Activated CD4-positive, alpha-beta memory T cell treated with anti-CD3 and anti-CD28 coated beads, Interleukin-2, amount 10 ng/mL, durations not matched to agents 7 days and 5 days (primary cell): ENCODE measurements around the gene CDH11. TPM values are rescaled to one million over a fixed set of nuclear protein-coding genes. Genes with fewer than 3 reads are reported as not detected.

Experiments
- CTCF ChIA-PET: fragments of 350-600 bp; sonication (Branson Sonifier 250); formaldehyde crosslinking; loops from one replicate; lab custom pipeline; 2021; ENCODE audit warnings: antibody characterized with exemption, inconsistent platforms; lab: Charles Lee
- POLR2A ChIA-PET: fragments of 350-600 bp; sonication (Branson Sonifier 250); formaldehyde crosslinking; loops from one replicate; lab custom pipeline; 2021; ENCODE audit warnings: antibody characterized with exemption; lab: Charles Lee
- DNase-seq: peaks from one replicate; pipeline ENCODE4 v3.0.0-alpha.2; 2020
- H3K27ac Mint-ChIP-seq: one replicate; pipeline ENCODE4 v1.8.0; 2021; ENCODE audit warnings: mild to moderate bottlenecking, mixed read lengths
- H3K27me3 Mint-ChIP-seq: one replicate; pipeline ENCODE4 v1.8.0; 2021; ENCODE audit warnings: mixed read lengths
- H3K36me3 Mint-ChIP-seq: one replicate; pipeline ENCODE4 v1.8.0; 2021; ENCODE audit warnings: low read depth, mixed read lengths
- H3K4me1 Mint-ChIP-seq: one replicate; pipeline ENCODE4 v1.8.0; 2021; ENCODE audit warnings: mixed read lengths
- H3K4me3 Mint-ChIP-seq: one replicate; pipeline ENCODE4 v1.8.0; 2021; ENCODE audit warnings: mild to moderate bottlenecking, mixed read lengths
- H3K9me3 Mint-ChIP-seq: one replicate; pipeline ENCODE4 v1.8.0; 2021; ENCODE audit warnings: mixed read lengths
- total RNA-seq, 2 experiments: library from RNA; stranded (reverse); gene quantifications; one replicate each; pipeline ENCODE4 v1.2.3, GENCODE V29; 2021

CDH11 gene
- total RNA-seq, 2 experiments from 2014 or later: not detected

GRCh38 chr16:65105171-65105570, 16.7 kb downstream of the CDH11 start:
- Mint-ChIP-seq H3K27me3 (no peaks in the 10 kb centered on the region), H3K4me1 (no peaks in the 10 kb centered on the region), H3K36me3 (no peaks in the 10 kb centered on the region), H3K27ac (no peak overlapping the region), H3K9me3 (peaks cover 3% of the 10 kb centered on the region), H3K4me3 (no peak overlapping the region)
- ChIA-PET POLR2A (no interaction called here), CTCF (no interaction called here)
- DNase-seq: no peak

- CTCF ChIA-PET: no interaction called here
- H3K9me3 Mint-ChIP-seq: peaks cover 8% of the 10 kb centered on the region
These were observed 17.4 kb downstream of the CDH11 start for GRCh38 chr16:65104471-65104870.

DNA sequence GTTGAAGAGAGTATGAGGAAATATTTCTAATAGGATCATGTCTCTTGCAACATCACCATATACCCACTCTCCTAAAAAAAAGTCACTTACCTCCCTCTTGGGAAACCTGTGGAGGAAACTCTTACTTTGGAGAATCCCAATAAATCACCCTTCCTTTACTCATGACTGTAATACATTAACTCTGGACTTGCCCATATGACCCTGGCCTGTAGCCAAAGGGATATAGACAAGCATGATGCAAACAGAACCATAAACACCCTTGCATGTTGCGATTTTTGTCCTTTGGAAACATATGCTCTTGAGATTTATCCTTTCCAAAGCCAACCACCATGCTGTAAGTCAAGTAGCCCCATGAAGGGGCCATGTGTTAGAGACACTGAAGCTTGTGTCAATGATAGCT, 19.5 kb downstream of the CDH11 start:
- ChIA-PET CTCF (no interaction called here), POLR2A (no interaction called here)
- H3K36me3 Mint-ChIP-seq: no peaks in the 10 kb centered on the region

More at GRCh38 chr16:65104471-65104870, 17.4 kb downstream of the CDH11 start:
- H3K4me3 Mint-ChIP-seq: no peak overlapping the region
- POLR2A ChIA-PET: no interaction called here
- DNase-seq: no peak
- no peak overlapping the region for H3K27ac Mint-ChIP-seq
- no peaks in the 10 kb centered on the region for H3K27me3 Mint-ChIP-seq
- H3K4me1 Mint-ChIP-seq: no peaks in the 10 kb centered on the region
- no peaks in the 10 kb centered on the region for H3K36me3 Mint-ChIP-seq

DNA sequence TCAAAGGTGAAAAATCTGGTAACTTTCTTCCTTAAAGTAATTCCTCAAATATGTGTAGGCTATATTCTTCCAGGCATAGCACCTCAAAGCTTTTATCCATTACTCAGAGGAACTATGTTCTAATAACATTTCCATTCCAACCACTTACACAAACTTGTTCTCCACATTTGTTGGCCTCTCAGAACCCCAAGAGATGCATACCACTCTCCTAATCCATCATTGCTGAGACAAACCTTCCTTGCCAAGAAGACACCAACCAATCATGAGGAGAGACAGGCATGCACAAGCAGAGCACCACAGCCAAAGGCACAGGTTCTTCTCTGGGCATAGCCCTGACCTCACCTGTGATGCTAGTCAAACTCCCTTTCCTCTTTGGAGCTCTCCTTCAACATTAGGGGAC, 20.9 kb downstream of the CDH11 start:
- Mint-ChIP-seq H3K9me3 (peaks cover 6% of the 10 kb centered on the region), H3K27me3 (no peaks in the 10 kb centered on the region), H3K4me1 (no peaks in the 10 kb centered on the region), H3K4me3 (no peak overlapping the region), H3K36me3 (no peaks in the 10 kb centered on the region), H3K27ac (no peak overlapping the region)
- POLR2A ChIA-PET: no interaction called here
- DNase-seq: no peak
- CTCF ChIA-PET: no interaction called here

More for the DNA sequence above, 19.5 kb downstream of the CDH11 start:
- H3K4me1 Mint-ChIP-seq: no peaks in the 10 kb centered on the region
- no peak overlapping the region for H3K4me3 Mint-ChIP-seq
- H3K9me3 Mint-ChIP-seq: peaks cover 8% of the 10 kb centered on the region
- no peaks in the 10 kb centered on the region for H3K27me3 Mint-ChIP-seq
- no peak overlapping the region for H3K27ac Mint-ChIP-seq
- DNase-seq: no peak

DNA sequence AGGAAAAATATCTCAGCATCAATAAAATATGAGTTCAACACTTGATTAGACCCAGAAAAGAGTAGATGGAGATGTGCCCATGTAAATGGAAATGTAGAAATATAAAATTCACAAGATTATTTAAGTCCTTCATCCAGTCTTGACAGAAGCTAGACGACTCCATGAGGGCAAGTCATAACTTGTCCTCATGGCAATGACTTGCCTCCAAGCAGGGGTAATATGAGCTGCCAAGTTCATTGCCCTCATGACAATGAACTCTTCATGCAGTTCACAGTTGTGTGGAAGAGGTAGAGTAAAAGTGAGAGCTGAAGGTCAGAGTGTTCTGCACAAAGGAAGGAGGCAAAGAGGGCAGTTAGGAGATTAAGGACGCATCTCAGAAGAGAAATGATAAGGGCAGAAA, 22.3 kb downstream of the CDH11 start:
- H3K9me3 Mint-ChIP-seq: peaks cover 6% of the 10 kb centered on the region
- H3K36me3 Mint-ChIP-seq: no peaks in the 10 kb centered on the region
- no peak overlapping the region for H3K4me3 Mint-ChIP-seq
- H3K27ac Mint-ChIP-seq: no peak overlapping the region
- H3K27me3 Mint-ChIP-seq: no peaks in the 10 kb centered on the region
- CTCF ChIA-PET: no interaction called here
- DNase-seq: no peak
- no peaks in the 10 kb centered on the region for H3K4me1 Mint-ChIP-seq
- POLR2A ChIA-PET: no interaction called here

DNA sequence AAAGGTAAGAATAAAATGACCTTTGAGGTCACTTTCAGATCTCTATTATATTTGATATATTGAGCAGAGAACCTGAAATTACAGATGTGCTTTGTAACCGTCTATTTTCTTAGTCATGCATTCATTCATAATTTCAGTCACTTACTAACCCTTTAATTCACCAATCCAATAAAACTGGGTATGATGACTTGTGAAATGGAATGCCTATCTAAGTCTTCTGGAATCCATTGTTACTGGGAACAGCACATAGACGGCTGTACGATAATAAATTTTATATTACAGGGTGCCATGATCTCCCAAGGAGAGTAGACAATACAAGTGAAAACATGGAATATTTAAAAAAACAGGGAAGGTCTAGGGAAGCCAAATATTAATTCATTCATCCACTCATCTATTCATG, 22.9 kb downstream of the CDH11 start:
- Mint-ChIP-seq H3K4me1 (no peaks in the 10 kb centered on the region), H3K36me3 (no peaks in the 10 kb centered on the region), H3K27me3 (no peaks in the 10 kb centered on the region), H3K9me3 (peaks cover 6% of the 10 kb centered on the region), H3K4me3 (no peak overlapping the region), H3K27ac (no peak overlapping the region)
- no peak for DNase-seq
- ChIA-PET CTCF (no interaction called here), POLR2A (no interaction called here)

GRCh38 chr16:65097296-65097695, 24.6 kb downstream of the CDH11 start:
- POLR2A ChIA-PET: no interaction called here
- Mint-ChIP-seq H3K4me1 (no peaks in the 10 kb centered on the region), H3K4me3 (no peak overlapping the region), H3K36me3 (no peaks in the 10 kb centered on the region), H3K27me3 (no peaks in the 10 kb centered on the region), H3K27ac (no peak overlapping the region), H3K9me3 (peaks cover 6% of the 10 kb centered on the region)
- CTCF ChIA-PET: no interaction called here
- no peak for DNase-seq

DNA sequence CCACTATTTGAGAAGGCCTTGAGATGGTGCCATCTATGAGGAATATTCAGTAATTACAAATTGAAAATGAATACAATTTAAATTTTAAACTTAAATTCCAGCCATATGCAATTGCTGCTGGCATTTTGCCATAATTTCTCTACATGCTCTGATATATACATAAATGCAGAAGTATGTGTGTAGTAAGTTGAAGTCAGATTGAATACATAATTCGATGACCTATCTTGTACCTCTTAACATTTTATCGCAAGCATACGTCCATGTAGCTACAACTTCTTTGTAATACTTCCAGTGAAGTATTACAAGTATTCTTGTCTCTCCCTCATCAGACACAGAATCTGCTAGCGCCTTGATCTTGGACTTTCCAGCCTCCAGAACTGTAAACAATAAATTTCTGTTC, 26.0 kb downstream of the CDH11 start:
- POLR2A ChIA-PET: no interaction called here
- DNase-seq: no peak
- H3K4me1 Mint-ChIP-seq: no peaks in the 10 kb centered on the region
- H3K27ac Mint-ChIP-seq: no peak overlapping the region
- CTCF ChIA-PET: no interaction called here
- no peak overlapping the region for H3K4me3 Mint-ChIP-seq
- H3K27me3 Mint-ChIP-seq: no peaks in the 10 kb centered on the region
- peaks cover 6% of the 10 kb centered on the region for H3K9me3 Mint-ChIP-seq
- H3K36me3 Mint-ChIP-seq: no peaks in the 10 kb centered on the region

GRCh38 chr16:65095090-65095728, 26.7 kb downstream of the CDH11 start:
- Mint-ChIP-seq H3K9me3 (peaks cover 7% of the 10 kb centered on the region), H3K27ac (no peak overlapping the region), H3K4me3 (no peak overlapping the region), H3K27me3 (no peaks in the 10 kb centered on the region), H3K36me3 (no peaks in the 10 kb centered on the region), H3K4me1 (no peaks in the 10 kb centered on the region)
- CTCF ChIA-PET: no interaction called here
- DNase-seq: no peak
- POLR2A ChIA-PET: no interaction called here

- ChIA-PET POLR2A (no interaction called here), CTCF (no interaction called here)
- Mint-ChIP-seq H3K9me3 (peaks cover 3% of the 10 kb centered on the region), H3K4me1 (no peaks in the 10 kb centered on the region), H3K27me3 (no peaks in the 10 kb centered on the region), H3K27ac (no peak overlapping the region), H3K36me3 (no peaks in the 10 kb centered on the region), H3K4me3 (no peak overlapping the region)
- no peak for DNase-seq
These were observed 27.9 kb downstream of the CDH11 start for GRCh38 chr16:65094009-65094408.

DNA sequence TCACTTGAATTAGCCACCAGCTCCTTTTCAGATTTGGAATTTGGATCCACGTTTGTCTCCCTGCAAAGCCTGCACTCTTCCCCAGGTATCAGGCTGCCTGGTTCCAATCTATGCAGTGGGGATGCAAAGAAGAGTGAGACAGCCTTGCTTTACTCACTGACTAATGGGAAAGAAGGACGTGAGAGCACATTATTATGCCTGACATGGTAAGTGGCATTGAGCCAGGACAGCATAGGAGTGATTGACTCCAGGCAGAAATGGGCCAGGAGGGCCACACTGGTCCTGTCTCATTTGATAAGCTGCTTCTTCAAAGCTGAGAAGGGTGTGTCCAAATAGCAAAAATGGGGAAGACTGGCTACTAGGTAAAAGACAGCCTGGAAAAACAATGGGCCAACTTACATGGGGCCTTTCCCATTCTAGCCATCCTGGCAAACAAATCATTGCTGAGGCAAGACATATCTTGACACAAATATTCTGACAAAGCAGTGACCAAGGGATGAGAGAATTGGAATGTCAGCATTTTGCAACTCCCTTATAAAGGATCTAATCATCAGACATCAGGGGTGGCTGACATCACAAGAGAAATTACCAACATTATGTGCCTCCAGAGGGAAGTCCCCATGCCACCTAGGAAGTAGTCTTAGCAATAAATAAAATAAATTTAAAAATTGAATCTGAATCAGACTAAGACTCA, 38.6 kb downstream of the CDH11 start:
- ChIA-PET POLR2A (no interaction called here), CTCF (no interaction called here)
- no peaks in the 10 kb centered on the region for H3K27me3 Mint-ChIP-seq
- H3K4me1 Mint-ChIP-seq: no peaks in the 10 kb centered on the region
- no peak overlapping the region for H3K4me3 Mint-ChIP-seq
- no peaks in the 10 kb centered on the region for H3K9me3 Mint-ChIP-seq
- H3K27ac Mint-ChIP-seq: no peak overlapping the region
- DNase-seq: no peak
- no peaks in the 10 kb centered on the region for H3K36me3 Mint-ChIP-seq

DNA sequence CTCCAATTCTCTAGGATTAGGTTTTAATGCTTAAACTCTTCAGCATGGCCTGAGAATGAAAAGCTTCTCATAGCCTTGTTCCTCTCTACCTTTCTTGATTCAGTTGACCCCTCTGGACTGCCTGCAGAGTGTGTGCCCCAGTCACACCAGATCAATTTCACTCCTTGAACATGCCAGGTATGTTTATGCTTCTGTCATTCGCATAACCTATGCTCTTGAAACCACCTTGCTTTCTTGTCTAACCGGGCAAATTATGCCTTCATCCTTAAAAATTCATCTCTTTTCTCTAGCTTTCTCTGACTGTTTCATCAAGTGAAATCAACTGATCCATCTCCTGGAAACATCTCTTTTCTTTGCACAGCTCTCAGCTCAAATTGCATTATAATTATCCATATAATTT, 42.3 kb downstream of the CDH11 start:
- CTCF ChIA-PET: no interaction called here
- Mint-ChIP-seq H3K4me1 (no peaks in the 10 kb centered on the region), H3K27me3 (no peaks in the 10 kb centered on the region), H3K9me3 (peaks cover 4% of the 10 kb centered on the region), H3K36me3 (no peaks in the 10 kb centered on the region), H3K27ac (no peak overlapping the region), H3K4me3 (no peak overlapping the region)
- DNase-seq: no peak
- POLR2A ChIA-PET: no interaction called here

- DNase-seq: no peak
- Mint-ChIP-seq H3K27me3 (no peaks in the 10 kb centered on the region), H3K4me1 (no peaks in the 10 kb centered on the region), H3K27ac (no peak overlapping the region), H3K36me3 (no peaks in the 10 kb centered on the region), H3K4me3 (no peak overlapping the region), H3K9me3 (peaks cover 6% of the 10 kb centered on the region)
- CTCF ChIA-PET: no interaction called here
- POLR2A ChIA-PET: no interaction called here
These were observed 44.7 kb downstream of the CDH11 start for GRCh38 chr16:65077181-65077580.

- Mint-ChIP-seq H3K27me3 (no peaks in the 10 kb centered on the region), H3K36me3 (no peaks in the 10 kb centered on the region), H3K9me3 (peaks cover 10% of the 10 kb centered on the region), H3K4me3 (no peak overlapping the region), H3K4me1 (no peaks in the 10 kb centered on the region), H3K27ac (no peak overlapping the region)
- CTCF ChIA-PET: no interaction called here
- no peak for DNase-seq
- POLR2A ChIA-PET: no interaction called here
These were observed 46.0 kb downstream of the CDH11 start for GRCh38 chr16:65075877-65076276.
